ENCODE measurements around the gene C14orf119. TPM values are rescaled to one million over a fixed set of nuclear protein-coding genes. Genes with fewer than 3 reads are reported as not detected.
A peak's percentile ranks its signal among the peaks of the same experiment; 100 is the strongest.

C14orf119 gene
- total and polyA plus RNA-seq, 12 donors, result 23.9 to 206 (median 51.8) TPM

- Histone ChIP-seq H3K36me3 (replicated peaks in 1 of 2) (peaks cover 0 to 53% of the 10 kb centered on the region in 2 donors), H3K4me3 (no peak overlapping the region), H3K9me3 (replicated peaks in 1 of 3) (no peaks in the 10 kb centered on the region), H3K27me3 (no peaks in the 10 kb centered on the region), H3K4me1 (replicated peaks in 1 of 2) (peaks cover 12 to 26% of the 10 kb centered on the region in 2 donors), H3K27ac (peak overlapping the region in 1 of 5 donors; percentile 7)
- TF ChIP-seq POLR2A (IDR thresholded peaks at IDR 0.05), result no peak
- TF ChIP-seq, protein P1, sequence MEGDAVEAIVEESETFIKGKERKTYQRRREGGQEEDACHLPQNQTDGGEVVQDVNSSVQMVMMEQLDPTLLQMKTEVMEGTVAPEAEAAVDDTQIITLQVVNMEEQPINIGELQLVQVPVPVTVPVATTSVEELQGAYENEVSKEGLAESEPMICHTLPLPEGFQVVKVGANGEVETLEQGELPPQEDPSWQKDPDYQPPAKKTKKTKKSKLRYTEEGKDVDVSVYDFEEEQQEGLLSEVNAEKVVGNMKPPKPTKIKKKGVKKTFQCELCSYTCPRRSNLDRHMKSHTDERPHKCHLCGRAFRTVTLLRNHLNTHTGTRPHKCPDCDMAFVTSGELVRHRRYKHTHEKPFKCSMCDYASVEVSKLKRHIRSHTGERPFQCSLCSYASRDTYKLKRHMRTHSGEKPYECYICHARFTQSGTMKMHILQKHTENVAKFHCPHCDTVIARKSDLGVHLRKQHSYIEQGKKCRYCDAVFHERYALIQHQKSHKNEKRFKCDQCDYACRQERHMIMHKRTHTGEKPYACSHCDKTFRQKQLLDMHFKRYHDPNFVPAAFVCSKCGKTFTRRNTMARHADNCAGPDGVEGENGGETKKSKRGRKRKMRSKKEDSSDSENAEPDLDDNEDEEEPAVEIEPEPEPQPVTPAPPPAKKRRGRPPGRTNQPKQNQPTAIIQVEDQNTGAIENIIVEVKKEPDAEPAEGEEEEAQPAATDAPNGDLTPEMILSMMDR (IDR thresholded peaks at IDR 0.05), result no peak
- intact Hi-C loops (cut with DNase I), result loop anchor here (5.0 kb wide), 1 partner anchor 72 kb away; no protein-coding TSS in a partner anchor
- DNase-seq, result no peak
- WGBS, 4 donors, result 86 to 89% (median 88%) methylated on average over 30 to 32 of the region's 32 CpGs
Observed at GRCh38 chr14:23058654-23059504, 36.4 kb upstream of the C14orf119 start.

- Histone ChIP-seq H3K9me3 (replicated peaks in 1 of 3) (no peaks in the 10 kb centered on the region), H3K4me1 (replicated peaks in 1 of 2) (peaks cover 12 to 35% of the 10 kb centered on the region in 2 donors), H3K4me3 (no peak overlapping the region), H3K27ac (peak overlapping the region in 3 of 5 donors; percentile 73 to 80 (median 75)), H3K27me3 (no peaks in the 10 kb centered on the region), H3K36me3 (replicated peaks in 1 of 2) (peaks cover 0 to 71% of the 10 kb centered on the region in 2 donors)
- WGBS, 4 donors, result 84 to 88% (median 86%) methylated on average over 16 to 17 of the region's 17 CpGs
- no peak for DNase-seq
- no peak for TF ChIP-seq POLR2A (IDR thresholded peaks at IDR 0.05)
- TF ChIP-seq, protein P1 (IDR thresholded peaks at IDR 0.05), result no peak
- intact Hi-C loops (cut with DNase I), result loop anchor here in 1 of 2 donors (5.0 kb wide), 1 partner anchor 42 kb away; the partner anchor contains the start of gene CIROP
Observed at GRCh38 chr14:23060536-23061260, 34.6 kb upstream of the C14orf119 start.

- peak overlapping the region; percentile 15 to 80 (median 73) for H3K27ac ChIP-seq
- peaks cover 0 to 84% of the 10 kb centered on the region in 2 donors for H3K36me3 ChIP-seq (replicated peaks in 1 of 2)
- H3K4me3 ChIP-seq, result no peak overlapping the region
- no peaks in the 10 kb centered on the region for H3K9me3 ChIP-seq (replicated peaks in 1 of 3)
- no peak for TF ChIP-seq POLR2A (IDR thresholded peaks at IDR 0.05)
- TF ChIP-seq, protein P1 (IDR thresholded peaks at IDR 0.05), result no peak
- WGBS, 4 donors, result 7 to 25% (median 10%) methylated on average over 4 of the region's 4 CpGs
- intact Hi-C loops (cut with DNase I), result loop anchor here in 1 of 2 donors (5.0 kb wide), 1 partner anchor 40 kb away; the partner anchor contains the start of gene CIROP
- peak; percentile 82 to 97 (median 93) for DNase-seq
- H3K27me3 ChIP-seq, result no peaks in the 10 kb centered on the region
- peaks cover 4 to 24% of the 10 kb centered on the region in 2 donors for H3K4me1 ChIP-seq (replicated peaks in 1 of 2)
Observed at GRCh38 chr14:23062002-23062401, 33.3 kb upstream of the C14orf119 start.

DNA sequence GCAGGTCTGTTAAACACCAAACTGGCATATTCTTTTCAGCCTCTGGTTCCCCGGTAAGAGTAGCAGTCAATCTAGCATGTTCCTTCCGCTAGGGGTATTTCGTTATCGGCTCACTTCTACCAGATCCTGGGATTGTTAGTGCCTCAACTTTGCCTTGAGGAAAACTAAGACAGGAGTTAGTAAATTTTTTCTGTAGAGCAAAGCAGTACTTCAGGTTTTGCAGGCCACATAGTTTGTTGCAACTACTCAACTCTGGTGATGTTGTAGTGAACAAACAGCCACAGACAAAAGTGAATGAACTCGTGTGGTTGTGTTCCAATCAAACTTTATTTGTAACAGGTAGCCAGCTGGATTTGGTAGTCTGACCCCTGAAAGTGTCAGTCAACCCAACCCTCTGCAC is 31.7 kb upstream of the C14orf119 start:
- WGBS, 4 donors, result 87 to 92% (median 90%) methylated on average over 5 of the region's 5 CpGs
- Histone ChIP-seq H3K27ac (peak overlapping the region in 1 of 5 donors; percentile 4), H3K27me3 (no peaks in the 10 kb centered on the region), H3K4me1 (replicated peaks in 1 of 2) (peaks cover 4 to 23% of the 10 kb centered on the region in 2 donors), H3K36me3 (replicated peaks in 1 of 2) (peaks cover 0 to 99% of the 10 kb centered on the region in 2 donors), H3K4me3 (no peak overlapping the region), H3K9me3 (replicated peaks in 1 of 3) (no peaks in the 10 kb centered on the region)
- peak in 3 of 7 donors; percentile 6 to 25 (median 7) for DNase-seq
- intact Hi-C loops (cut with DNase I), result loop anchor here in 1 of 2 donors (5.0 kb wide), 1 partner anchor 39 kb away; the partner anchor contains the start of gene CIROP
- no peak for TF ChIP-seq POLR2A (IDR thresholded peaks at IDR 0.05)
- TF ChIP-seq, protein P1 (IDR thresholded peaks at IDR 0.05), result no peak

Data from adrenal gland (tissue), 12 donors.